Suprapubic skin (tissue), 3 donors: ENCODE results near the gene SCUBE1.

Experiments used
- POLR2A ChIP-seq, 2 donors: fragments of 450-650 bp; IDR thresholded peaks; one replicate each; pipeline ENCODE4 v1.6.1; 2017; ENCODE audit warnings: antibody characterized with exemption in 2 of 2, mild to moderate bottlenecking in 2 of 2, moderate library complexity in 2 of 2
- TF ChIP-seq, protein P1 (sequence below), 2 donors: fragments of 200-600 bp in 1 of 2; fragments of 450-650 bp in 1 of 2; sonication (generic) in 1 of 2; IDR thresholded peaks; one replicate each; pipeline ENCODE4 v1.5.1; 2016 to 2019; ENCODE audit warnings: antibody characterized with exemption in 2 of 2, mild to moderate bottlenecking in 1 of 2, moderate library complexity in 1 of 2

DNA sequence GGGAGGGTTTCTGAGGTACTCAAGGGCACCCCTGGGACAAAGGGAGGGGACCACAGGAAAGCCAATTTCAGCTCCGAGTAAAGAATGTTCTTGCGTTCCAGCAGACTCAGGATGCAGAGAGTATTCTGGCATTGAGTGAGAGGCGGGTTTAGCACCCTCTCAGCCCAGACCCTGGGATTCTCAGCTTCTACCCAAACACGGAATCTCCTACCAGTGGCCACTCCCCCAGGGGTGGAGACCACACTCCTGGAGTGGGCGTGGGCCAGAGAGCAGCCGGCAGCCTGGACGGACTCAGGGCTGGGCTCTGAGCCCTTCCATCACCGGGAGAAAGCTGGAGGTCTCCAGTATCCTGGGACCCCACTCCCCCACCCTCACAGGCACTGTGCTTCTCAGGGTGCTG, 130.1 kb downstream of the SCUBE1 start:
- TF ChIP-seq, protein P1, sequence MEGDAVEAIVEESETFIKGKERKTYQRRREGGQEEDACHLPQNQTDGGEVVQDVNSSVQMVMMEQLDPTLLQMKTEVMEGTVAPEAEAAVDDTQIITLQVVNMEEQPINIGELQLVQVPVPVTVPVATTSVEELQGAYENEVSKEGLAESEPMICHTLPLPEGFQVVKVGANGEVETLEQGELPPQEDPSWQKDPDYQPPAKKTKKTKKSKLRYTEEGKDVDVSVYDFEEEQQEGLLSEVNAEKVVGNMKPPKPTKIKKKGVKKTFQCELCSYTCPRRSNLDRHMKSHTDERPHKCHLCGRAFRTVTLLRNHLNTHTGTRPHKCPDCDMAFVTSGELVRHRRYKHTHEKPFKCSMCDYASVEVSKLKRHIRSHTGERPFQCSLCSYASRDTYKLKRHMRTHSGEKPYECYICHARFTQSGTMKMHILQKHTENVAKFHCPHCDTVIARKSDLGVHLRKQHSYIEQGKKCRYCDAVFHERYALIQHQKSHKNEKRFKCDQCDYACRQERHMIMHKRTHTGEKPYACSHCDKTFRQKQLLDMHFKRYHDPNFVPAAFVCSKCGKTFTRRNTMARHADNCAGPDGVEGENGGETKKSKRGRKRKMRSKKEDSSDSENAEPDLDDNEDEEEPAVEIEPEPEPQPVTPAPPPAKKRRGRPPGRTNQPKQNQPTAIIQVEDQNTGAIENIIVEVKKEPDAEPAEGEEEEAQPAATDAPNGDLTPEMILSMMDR (IDR thresholded peaks at IDR 0.05) = no peak
- no peak for TF ChIP-seq POLR2A (IDR thresholded peaks at IDR 0.05)
